Activated naive CD4-positive, alpha-beta T cell treated with anti-CD3 and anti-CD28 coated beads for 36 hours (primary cell): ENCODE measurements around the gene OR2T27. TPM values are rescaled to one million over a fixed set of nuclear protein-coding genes. Genes with fewer than 3 reads are reported as not detected.
"Not testable (repeated sequence)": the region's sequence is repeated elsewhere in the genome, so short reads cannot be mapped to it uniquely, and the experiment has no call there.

ENCODE experiments used
- CTCF ChIA-PET: fragments of 350-600 bp; sonication (Branson Sonifier 250); formaldehyde crosslinking; loops from one replicate; lab custom pipeline; 2021; ENCODE audit warnings: antibody characterized with exemption; lab: Charles Lee
- DNase-seq: peaks from one replicate; pipeline ENCODE4 v3.0.0-alpha.2; 2020
- H3K27ac Mint-ChIP-seq: one replicate; pipeline ENCODE4 v1.8.0; 2021; ENCODE audit warnings: mild to moderate bottlenecking, mixed read lengths
- H3K27me3 Mint-ChIP-seq: one replicate; pipeline ENCODE4 v1.8.0; 2021; ENCODE audit warnings: low read depth, mixed read lengths
- H3K36me3 Mint-ChIP-seq: one replicate; pipeline ENCODE4 v1.8.0; 2021; ENCODE audit warnings: low read depth, mixed read lengths
- H3K4me1 Mint-ChIP-seq: one replicate; pipeline ENCODE4 v1.8.0; 2021; ENCODE audit warnings: low read depth, mixed read lengths
- H3K4me3 Mint-ChIP-seq: one replicate; pipeline ENCODE4 v1.8.0; 2021; ENCODE audit warnings: mild to moderate bottlenecking, moderate library complexity, mixed read lengths
- H3K9me3 Mint-ChIP-seq: one replicate; pipeline ENCODE4 v1.8.0; 2021; ENCODE audit warnings: mixed read lengths
- intact Hi-C: fragments of 100-400 bp; cut with micrococcal nuclease; formaldehyde crosslinking; loops from one replicate; pipeline ENCODE4 v1.15.1; 2023
- total RNA-seq, 2 experiments: library from RNA; stranded (reverse); gene quantifications; one replicate each; pipeline ENCODE4 v1.2.3, GENCODE V29; 2021

OR2T27 gene
- total RNA-seq, 2 experiments from 2014 or later: not detected

DNA sequence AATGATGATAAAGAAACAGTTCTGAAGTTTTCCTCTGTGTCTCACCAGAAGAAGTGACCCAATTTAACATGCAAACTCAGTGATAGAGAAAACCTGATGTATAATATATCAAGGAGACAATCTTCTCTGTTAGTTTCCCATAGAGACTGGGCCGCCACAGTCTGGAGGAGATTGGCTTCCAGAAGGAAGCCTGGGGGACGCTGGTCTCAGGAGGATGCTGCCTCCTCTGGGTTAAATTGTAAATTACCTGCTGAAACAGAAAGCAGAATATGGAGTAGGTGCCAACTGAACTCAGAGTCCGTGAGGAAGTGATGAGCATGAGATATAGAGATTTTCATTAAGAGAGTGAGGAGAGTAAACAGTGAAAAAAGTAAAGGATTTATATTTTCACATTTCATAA, 31.5 kb upstream of the OR2T27 start:
- Mint-ChIP-seq H3K27me3 (peaks cover 8% of the 10 kb centered on the region), H3K27ac (no peak overlapping the region), H3K4me1 (peaks cover 6% of the 10 kb centered on the region), H3K36me3 (no peaks in the 10 kb centered on the region), H3K9me3 (peaks cover 4% of the 10 kb centered on the region), H3K4me3 (no peak overlapping the region)
- intact Hi-C loops: loop anchor here (1.0 to 10.0 kb wide), 5 partner anchors 65 to 750 kb away; no protein-coding TSS in a partner anchor
- CTCF ChIA-PET: interaction anchor here (1.2 to 2.8 kb wide), 4 partner anchors 64 to 287 kb away, joined by 3 to 24 read pairs (median 4); no protein-coding TSS in a partner anchor
- DNase-seq: peak; percentile 44

DNA sequence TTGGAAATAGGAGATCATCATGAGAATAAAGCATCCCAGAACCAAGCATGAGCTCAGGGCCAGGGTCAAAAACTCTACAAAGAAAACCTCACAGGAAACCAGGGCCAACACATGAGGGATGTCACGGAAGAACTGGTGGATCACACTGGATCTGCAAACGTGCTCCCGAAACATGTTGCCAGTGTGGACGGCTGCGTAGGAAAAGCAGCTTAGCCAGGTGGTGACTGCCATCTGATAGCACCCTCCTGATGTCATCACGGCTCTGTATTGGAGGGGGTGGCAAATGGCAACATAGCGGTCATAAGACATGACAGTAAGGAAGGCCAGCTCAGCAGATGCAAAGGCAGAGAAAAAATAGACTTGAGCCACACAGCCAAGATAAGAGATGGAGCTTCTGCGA, 26.3 kb upstream of the OR2T27 start:
- Mint-ChIP-seq H3K4me3 (no peak overlapping the region), H3K27me3 (peaks cover 19% of the 10 kb centered on the region), H3K36me3 (no peaks in the 10 kb centered on the region), H3K4me1 (peaks cover 2% of the 10 kb centered on the region), H3K27ac (no peak overlapping the region), H3K9me3 (no peaks in the 10 kb centered on the region)
- intact Hi-C loops: loop anchor here (10.0 kb wide), 1 partner anchor 437 kb away; no protein-coding TSS in a partner anchor
- DNase-seq: no peak
- CTCF ChIA-PET: interaction anchor here (0.6 to 1.9 kb wide), 4 partner anchors 9 to 439 kb away, joined by 3 to 8 read pairs (median 6); no protein-coding TSS in a partner anchor

DNA sequence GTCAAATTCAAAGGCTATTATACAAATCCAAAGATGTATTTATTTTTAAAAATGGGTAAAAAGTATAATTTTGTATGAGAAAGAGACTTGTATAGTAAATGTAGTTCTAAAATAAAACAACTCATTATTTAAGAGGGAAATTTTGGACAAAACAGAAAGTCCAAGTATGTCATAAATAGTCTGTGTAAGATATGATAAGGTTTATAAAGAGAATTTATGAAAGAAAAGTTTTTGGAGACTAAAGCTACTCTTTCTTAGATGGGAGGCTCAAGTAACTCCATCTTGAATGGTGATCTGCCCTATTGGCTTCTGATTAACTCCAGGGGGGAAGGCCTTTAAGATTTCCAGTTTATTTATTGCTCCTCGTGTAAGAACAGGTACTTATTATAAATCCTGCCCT, 14.7 kb upstream of the OR2T27 start:
- Mint-ChIP-seq H3K9me3 (peaks cover 5% of the 10 kb centered on the region), H3K27me3 (no peaks in the 10 kb centered on the region), H3K36me3 (peaks cover 2% of the 10 kb centered on the region), H3K27ac (no peak overlapping the region), H3K4me3 (no peak overlapping the region), H3K4me1 (no peaks in the 10 kb centered on the region)
- intact Hi-C loops: no loop called here
- DNase-seq: no peak
- CTCF ChIA-PET: no interaction called here

DNA sequence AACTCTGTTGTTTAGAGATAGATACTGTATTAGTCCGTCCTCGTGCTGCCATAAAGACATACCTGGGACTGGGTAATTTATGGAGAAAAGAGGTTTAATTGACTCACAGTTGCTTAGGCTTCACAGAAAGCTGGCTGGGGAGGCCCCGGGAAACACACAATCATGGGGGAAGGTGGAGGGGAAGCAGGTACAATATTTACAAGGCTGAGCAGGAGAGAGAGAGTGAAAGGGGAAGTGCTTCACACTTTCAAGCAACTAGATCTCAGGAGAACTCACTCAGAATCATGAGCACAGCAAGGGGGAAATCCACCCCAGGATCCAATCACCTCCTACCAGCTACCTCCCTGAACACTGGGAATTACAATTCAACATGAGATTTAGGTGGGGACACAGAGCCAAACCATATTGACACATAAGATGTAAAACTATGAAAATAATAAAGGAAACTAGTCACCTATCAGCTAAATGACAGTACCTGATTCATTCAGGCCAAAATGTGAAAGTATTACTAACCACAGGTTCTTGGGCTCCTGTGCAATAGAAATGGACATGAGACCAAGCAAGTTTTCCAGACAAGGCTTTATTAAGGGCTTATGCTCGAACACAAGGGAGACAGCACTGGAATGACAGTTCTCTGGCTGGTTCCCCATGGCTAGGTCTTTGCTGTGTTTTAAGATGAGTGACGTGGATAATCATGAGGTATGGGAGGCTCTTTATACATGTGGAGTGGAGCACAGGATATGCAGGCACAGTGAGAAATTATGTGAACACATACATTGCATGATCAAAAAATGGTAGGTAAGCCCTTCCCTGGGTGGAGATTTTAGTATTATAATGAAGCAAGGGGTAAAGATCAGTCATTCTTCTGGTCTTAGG, 8.4 kb upstream of the OR2T27 start:
- H3K4me3 Mint-ChIP-seq, intact Hi-C loops, H3K9me3 Mint-ChIP-seq, H3K27ac Mint-ChIP-seq, H3K36me3 Mint-ChIP-seq, H3K4me1 Mint-ChIP-seq, H3K27me3 Mint-ChIP-seq, CTCF ChIA-PET: not testable (repeated sequence)
- peak; percentile 22 for DNase-seq

DNA sequence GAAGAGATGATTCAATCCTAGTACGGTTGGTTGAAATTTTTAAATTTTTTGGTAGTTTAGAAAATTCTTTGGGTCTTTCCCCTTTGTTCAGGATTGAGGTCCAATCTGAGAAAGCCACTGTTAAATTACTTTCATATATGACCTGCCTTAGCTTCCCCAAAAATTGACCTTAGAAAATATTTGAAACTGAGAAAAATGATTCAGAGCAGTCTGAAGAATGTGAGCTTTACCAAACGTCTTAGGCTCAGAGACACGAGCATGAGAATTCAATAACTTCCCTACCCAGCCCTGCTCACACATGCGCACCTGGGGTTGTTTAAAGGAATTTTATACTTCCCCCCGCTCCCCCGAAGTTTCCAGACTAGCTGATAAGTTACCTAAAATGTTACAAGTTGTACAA, 1.5 kb upstream of the OR2T27 start:
- CTCF ChIA-PET, H3K27ac Mint-ChIP-seq, H3K4me1 Mint-ChIP-seq, intact Hi-C loops, H3K9me3 Mint-ChIP-seq, H3K4me3 Mint-ChIP-seq, H3K27me3 Mint-ChIP-seq, H3K36me3 Mint-ChIP-seq, DNase-seq: not testable (repeated sequence)

DNA sequence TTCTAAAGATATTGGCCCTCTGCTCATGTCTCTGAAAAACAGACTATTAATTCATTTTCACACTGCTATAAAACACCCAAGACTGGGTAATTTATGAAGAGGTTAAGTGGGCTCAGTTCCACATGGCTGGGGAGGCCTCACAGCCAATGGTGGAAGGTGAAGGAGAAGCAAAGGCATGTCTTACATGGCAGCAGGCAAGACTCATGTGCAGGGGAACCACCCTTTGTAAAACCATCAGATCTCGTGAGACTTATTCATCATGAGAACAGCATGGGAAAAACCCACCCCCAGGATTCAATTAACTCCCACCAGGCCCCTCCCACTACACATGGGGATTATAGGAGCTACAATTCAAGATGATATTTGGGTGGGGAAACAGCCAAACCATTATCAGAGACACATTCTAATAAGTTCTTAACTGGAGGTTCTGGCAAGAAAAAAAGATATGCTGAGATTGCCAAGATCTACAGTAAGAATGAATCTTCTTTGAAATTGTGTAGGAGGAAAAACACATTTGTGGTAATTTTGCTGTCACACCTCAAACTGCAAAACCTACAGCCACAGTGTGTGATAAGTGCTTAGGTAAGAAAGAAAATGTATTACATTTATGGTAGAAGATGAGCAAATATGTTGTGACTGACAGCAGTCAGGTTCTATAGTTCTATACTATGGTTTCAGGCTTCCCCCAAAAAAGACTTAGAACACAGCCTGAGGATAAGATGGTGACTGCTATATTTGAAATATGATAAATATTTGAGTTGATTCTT, 6.4 kb downstream of the OR2T27 start:
- DNase-seq, intact Hi-C loops, H3K9me3 Mint-ChIP-seq, H3K36me3 Mint-ChIP-seq, H3K4me1 Mint-ChIP-seq, CTCF ChIA-PET, H3K27me3 Mint-ChIP-seq, H3K27ac Mint-ChIP-seq, H3K4me3 Mint-ChIP-seq: not testable (repeated sequence)

DNA sequence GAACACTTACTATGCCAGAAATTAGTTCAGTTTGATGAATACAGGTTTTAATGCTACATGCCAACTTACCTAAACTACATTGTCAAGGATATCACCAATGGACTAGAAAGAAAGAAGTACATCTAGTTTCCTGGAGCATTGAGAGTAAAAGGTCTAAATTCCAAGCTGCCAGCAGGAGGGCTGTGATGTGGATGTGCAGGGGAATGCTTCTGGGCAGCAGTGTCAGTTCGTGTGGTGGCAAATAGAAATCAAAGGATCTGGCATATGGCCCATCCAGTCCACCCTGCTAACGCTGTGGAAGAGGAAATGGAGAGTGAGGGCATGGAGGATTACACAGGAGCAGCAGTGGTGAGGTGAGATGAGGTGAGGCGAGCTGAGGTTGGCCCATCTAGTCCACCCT, 10.2 kb downstream of the OR2T27 start, which contains the start of gene OR2T35:
OR2T35 (minus strand) TSS at position 101 of the 400 bp plus-strand sequence. CDS start 6,020 bp downstream, outside the sequence.
- H3K27me3 Mint-ChIP-seq, DNase-seq, H3K9me3 Mint-ChIP-seq, intact Hi-C loops, CTCF ChIA-PET, H3K27ac Mint-ChIP-seq, H3K4me3 Mint-ChIP-seq, H3K36me3 Mint-ChIP-seq, H3K4me1 Mint-ChIP-seq: not testable (repeated sequence)

DNA sequence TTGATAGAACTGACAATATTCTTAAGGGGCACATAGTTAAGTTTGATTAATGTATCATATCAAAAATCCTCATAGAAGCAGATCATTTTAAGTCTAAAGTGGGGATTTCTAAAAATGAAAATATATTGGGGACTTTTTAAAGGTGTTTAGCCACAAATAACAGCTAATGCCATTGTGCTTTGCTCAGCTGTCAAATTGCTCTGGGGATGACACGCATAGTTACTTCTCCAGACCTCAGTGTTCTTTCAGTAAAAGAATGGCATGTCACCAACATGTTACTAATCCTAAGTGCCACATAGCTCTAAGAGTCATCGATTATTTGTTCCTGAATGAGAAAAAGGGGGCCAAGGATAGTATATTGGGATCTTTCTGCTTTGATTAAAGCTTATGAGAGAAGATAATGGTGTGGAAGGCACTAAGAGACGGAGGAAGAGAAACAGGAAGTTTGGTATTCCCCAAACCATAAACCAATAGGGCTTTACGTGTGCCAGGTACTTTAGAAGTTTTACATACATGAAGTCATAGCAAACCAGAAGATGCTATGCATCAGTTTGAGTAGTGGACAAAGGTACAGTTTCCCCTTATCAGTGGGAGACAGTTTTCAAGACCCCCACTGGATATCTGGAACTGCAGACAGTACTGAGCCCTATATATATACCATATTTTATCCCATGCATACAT, 12.2 kb downstream of the OR2T27 start:
- DNase-seq, H3K27me3 Mint-ChIP-seq, CTCF ChIA-PET, H3K9me3 Mint-ChIP-seq, H3K27ac Mint-ChIP-seq, H3K4me1 Mint-ChIP-seq, H3K4me3 Mint-ChIP-seq, H3K36me3 Mint-ChIP-seq, intact Hi-C loops: not testable (repeated sequence)

DNA sequence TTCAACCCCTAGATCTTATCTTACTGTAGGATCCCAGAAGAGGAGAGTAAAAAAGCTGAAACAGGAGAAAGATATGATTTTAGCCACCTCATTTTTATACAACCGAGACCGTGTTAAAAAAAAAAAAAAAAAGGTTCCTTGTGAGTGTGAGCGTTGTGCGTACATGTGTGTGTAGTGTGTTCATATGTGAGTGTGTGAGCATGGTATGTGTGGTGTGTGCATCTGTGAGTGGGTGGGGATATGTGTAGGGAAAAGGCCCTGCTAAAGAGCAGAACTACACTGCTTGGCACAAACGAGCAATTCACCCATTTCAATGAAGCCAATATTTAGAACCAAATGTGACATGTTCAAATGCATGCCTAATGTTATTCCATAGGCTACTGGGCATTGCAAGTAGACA, 13.7 kb downstream of the OR2T27 start:
- H3K27me3 Mint-ChIP-seq, CTCF ChIA-PET, DNase-seq, H3K9me3 Mint-ChIP-seq, intact Hi-C loops, H3K4me1 Mint-ChIP-seq, H3K36me3 Mint-ChIP-seq, H3K4me3 Mint-ChIP-seq, H3K27ac Mint-ChIP-seq: not testable (repeated sequence)

DNA sequence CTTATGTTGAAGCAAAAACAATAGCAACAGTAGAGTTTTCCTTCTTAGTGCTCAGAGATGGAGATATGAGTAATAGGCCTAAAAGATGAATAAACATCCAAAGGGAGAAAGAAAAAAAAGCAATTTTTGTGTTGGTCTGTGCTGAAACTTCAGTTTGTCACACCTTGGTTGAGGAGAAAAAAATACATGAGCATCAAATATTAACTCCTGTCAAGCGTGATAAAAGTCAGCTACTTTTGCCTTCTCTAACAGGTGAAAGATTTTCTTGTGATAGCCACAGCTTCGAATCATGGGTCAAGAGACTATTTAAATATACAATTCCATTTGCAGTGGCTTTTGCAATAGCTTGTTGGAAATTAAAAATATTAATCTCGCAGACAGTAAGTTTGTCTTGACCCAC, 14.4 kb downstream of the OR2T27 start:
- H3K4me1 Mint-ChIP-seq, H3K27me3 Mint-ChIP-seq, CTCF ChIA-PET, H3K27ac Mint-ChIP-seq, intact Hi-C loops, H3K36me3 Mint-ChIP-seq, DNase-seq, H3K9me3 Mint-ChIP-seq, H3K4me3 Mint-ChIP-seq: not testable (repeated sequence)

DNA sequence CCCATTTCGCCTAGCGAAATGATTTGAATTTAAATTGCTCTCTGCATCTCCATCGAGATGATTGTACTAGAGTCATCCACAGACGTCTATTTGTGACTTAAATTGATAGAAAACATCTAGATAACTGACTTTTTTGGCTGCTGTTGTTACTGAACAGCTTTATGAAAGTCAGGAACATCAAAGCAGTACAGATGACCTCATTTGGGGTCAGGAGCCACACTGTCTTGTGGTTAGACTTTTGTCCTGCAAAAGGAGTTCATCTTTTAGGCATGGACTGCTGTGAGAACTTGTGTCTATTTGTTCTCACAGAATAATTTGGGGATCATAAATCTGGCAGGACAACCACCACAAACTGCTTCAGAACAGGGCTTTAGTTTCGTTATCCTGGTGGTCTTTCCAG, 15.7 kb downstream of the OR2T27 start:
- CTCF ChIA-PET, H3K4me3 Mint-ChIP-seq, DNase-seq, H3K27me3 Mint-ChIP-seq, H3K4me1 Mint-ChIP-seq, H3K27ac Mint-ChIP-seq, intact Hi-C loops, H3K36me3 Mint-ChIP-seq, H3K9me3 Mint-ChIP-seq: not testable (repeated sequence)

DNA sequence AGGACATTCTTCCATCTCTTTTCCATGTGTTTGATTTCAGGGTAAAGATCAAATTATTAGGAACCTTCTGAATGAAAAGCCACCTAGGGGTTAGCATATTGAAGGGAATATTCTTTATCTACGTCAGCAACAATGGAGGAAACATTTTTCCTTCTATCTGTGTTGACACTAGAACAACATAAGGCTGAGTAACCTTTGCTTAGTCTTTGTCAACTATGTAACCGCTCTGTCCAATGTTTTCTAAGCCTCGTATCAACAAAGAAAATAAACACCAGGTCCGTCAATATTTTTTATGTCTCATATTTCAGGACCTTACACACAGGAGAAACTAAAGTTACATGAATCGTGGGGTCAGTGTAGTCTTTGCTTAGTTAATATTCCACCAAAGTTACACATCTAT, 18.7 kb downstream of the OR2T27 start:
- CTCF ChIA-PET: not testable (repeated sequence)

More for the DNA sequence above, 18.7 kb downstream of the OR2T27 start:
- intact Hi-C loops, H3K4me1 Mint-ChIP-seq, DNase-seq, H3K9me3 Mint-ChIP-seq, H3K27ac Mint-ChIP-seq, H3K36me3 Mint-ChIP-seq, H3K27me3 Mint-ChIP-seq, H3K4me3 Mint-ChIP-seq: not testable (repeated sequence)
